CD14-positive monocyte (primary cell): Measurements from ENCODE around the gene IYD. TPM values are rescaled to one million over a fixed set of nuclear protein-coding genes. Genes with fewer than 3 reads are reported as not detected.

Source experiments
- DNase-seq, 3 donors: peaks; one replicate each; pipeline ENCODE4 v3.0.0-alpha.2; 2011 to 2022
- H2AFZ ChIP-seq: 2 replicates; pipeline ENCODE4 v1.6.0; 2012; ENCODE audit warnings: mild to moderate bottlenecking, low read depth, low read length, inconsistent platforms; ENCODE audit not compliant: insufficient read depth, poor library complexity, severe bottlenecking
- H3K27ac ChIP-seq, 2 donors: 1 replicate in 1 of 2; 2 replicates in 1 of 2; pipeline ENCODE4 v1.5.1; 2012 to 2013; ENCODE audit warnings: low read length in 2 of 2, control low read depth in 1 of 2, inconsistent platforms in 1 of 2, low read depth in 1 of 2, mild to moderate bottlenecking in 1 of 2
- H3K27me3 ChIP-seq, 2 donors: one replicate each; pipeline versions ENCODE4 v1.6.0 to v1.6.1; 2011 to 2013; ENCODE audit warnings: low read length in 2 of 2; ENCODE audit not compliant: control insufficient read depth in 2 of 2, insufficient read depth in 2 of 2
- H3K36me3 ChIP-seq, 2 donors: replicated peaks in 1 of 2; 1 replicate in 1 of 2; 2 replicates in 1 of 2; pipeline versions ENCODE4 v1.5.1 to v1.6.1; 2012 to 2013; ENCODE audit warnings: low read length in 2 of 2, control low read depth in 1 of 2, inconsistent platforms in 1 of 2, mild to moderate bottlenecking in 1 of 2; ENCODE audit not compliant: insufficient read depth in 2 of 2, control insufficient read depth in 1 of 2
- H3K4me1 ChIP-seq, 2 donors: 1 replicate in 1 of 2; 2 replicates in 1 of 2; pipeline versions ENCODE4 v1.5.1 to v1.6.1; 2012 to 2013; ENCODE audit warnings: low read length in 2 of 2, control low read depth in 1 of 2, inconsistent platforms in 1 of 2, mild to moderate bottlenecking in 1 of 2, moderate library complexity in 1 of 2; ENCODE audit not compliant: insufficient read depth in 2 of 2, control insufficient read depth in 1 of 2
- H3K4me2 ChIP-seq: replicated peaks from 2 replicates; pipeline ENCODE3; 2012; ENCODE audit warnings: low read length, moderate library complexity, mild to moderate bottlenecking; ENCODE audit not compliant: poor library complexity, severe bottlenecking; ENCODE audit errors: extremely low read depth
- H3K4me3 ChIP-seq, 3 experiments: fragments of 200-600 bp in 1 of 3; sonication (generic) in 1 of 3; replicated peaks in 1 of 3; 1 replicate in 2 of 3; 2 replicates in 1 of 3; pipeline ENCODE4 v1.5.1; 2011 to 2013; ENCODE audit warnings: low read length in 3 of 3, mild to moderate bottlenecking in 3 of 3, control low read depth in 2 of 3, low read depth in 2 of 3, inconsistent platforms in 1 of 3, moderate library complexity in 1 of 3
- H3K79me2 ChIP-seq: 2 replicates; pipeline ENCODE4 v1.6.0; 2012; ENCODE audit warnings: mild to moderate bottlenecking, control low read depth, inconsistent platforms, low read length, moderate library complexity; ENCODE audit not compliant: insufficient read depth
- H3K9ac ChIP-seq: 2 replicates; pipeline ENCODE4 v1.6.0; 2017; ENCODE audit warnings: low read length, mild to moderate bottlenecking; ENCODE audit not compliant: insufficient read depth, poor library complexity, severe bottlenecking
- H3K9me3 ChIP-seq, 2 donors: replicated peaks in 1 of 2; 1 replicate in 1 of 2; 2 replicates in 1 of 2; pipeline versions ENCODE4 v1.5.1 to v1.6.1; 2012 to 2013; ENCODE audit warnings: low read length in 2 of 2, control low read depth in 1 of 2; ENCODE audit not compliant: control insufficient read depth in 1 of 2, insufficient read depth in 1 of 2
- H4K20me1 ChIP-seq: 2 replicates; pipeline ENCODE4 v1.6.0; 2012; ENCODE audit warnings: mild to moderate bottlenecking, low read length, control low read depth, moderate library complexity; ENCODE audit not compliant: insufficient read depth
- H3K27ac Mint-ChIP-seq, 7 donors: one replicate each; pipeline ENCODE4 v1.8.0; 2020; ENCODE audit warnings: mild to moderate bottlenecking in 7 of 7, mixed read lengths in 7 of 7, moderate library complexity in 6 of 7, inconsistent platforms in 2 of 7
- H3K27me3 Mint-ChIP-seq, 3 donors: one replicate each; pipeline ENCODE4 v1.8.0; 2021 to 2022; ENCODE audit warnings: low read depth in 3 of 3, mild to moderate bottlenecking in 3 of 3, mixed read lengths in 3 of 3, moderate library complexity in 3 of 3, inconsistent platforms in 1 of 3
- H3K36me3 Mint-ChIP-seq, 2 donors: one replicate each; pipeline ENCODE4 v1.8.0; 2020; ENCODE audit warnings: mixed read lengths in 2 of 2, inconsistent platforms in 1 of 2, mild to moderate bottlenecking in 1 of 2
- H3K4me1 Mint-ChIP-seq: one replicate; pipeline ENCODE4 v1.8.0; 2020; ENCODE audit warnings: mild to moderate bottlenecking, mixed read lengths
- H3K4me3 Mint-ChIP-seq, 2 donors: one replicate each; pipeline ENCODE4 v1.8.0; 2020; ENCODE audit warnings: mild to moderate bottlenecking in 2 of 2, mixed read lengths in 2 of 2, moderate library complexity in 1 of 2
- H3K9me3 Mint-ChIP-seq, 7 donors: one replicate each; pipeline ENCODE4 v1.8.0; 2020 to 2022; ENCODE audit warnings: mixed read lengths in 7 of 7, mild to moderate bottlenecking in 6 of 7, moderate library complexity in 6 of 7, inconsistent platforms in 2 of 7
- WGBS: methylation state at CpG from one replicate; pipeline ENCODE4 v1.1.5; 2013; ENCODE audit warnings: missing lambda C conversion rate; ENCODE audit not compliant: insufficient coverage; 5-methylcytosine and 5-hydroxymethylcytosine counted together
- intact Hi-C, 2 donors: fragments of 100-400 bp; cut with micrococcal nuclease; formaldehyde crosslinking; loops; one replicate each; pipeline versions ENCODE4 v1.15.0 to v1.15.1; 2023
- polyA plus RNA-seq, 3 donors: library from polyadenylated mRNA; depleted of rRNA in 1 of 3; unstranded in 2 of 3; stranded (reverse) in 1 of 3; fragments of 300-500 nt in 2 of 3; fragments of >200 nt in 1 of 3; fragmentation: Illumina TruSeq in 2 of 3; gene quantifications; 1 replicate in 2 of 3; 2 replicates in 1 of 3; pipeline ENCODE4 v1.2.3, GENCODE V29; 2012 to 2021
- TF ChIP-seq, protein P1 (sequence below): fragments of 200-600 bp; IDR thresholded peaks from one replicate; pipeline ENCODE4 v1.8.0; 2022; ENCODE audit warnings: antibody characterized with exemption, mild to moderate bottlenecking

IYD gene
- polyA plus RNA-seq, 3 donors = not detected

DNA sequence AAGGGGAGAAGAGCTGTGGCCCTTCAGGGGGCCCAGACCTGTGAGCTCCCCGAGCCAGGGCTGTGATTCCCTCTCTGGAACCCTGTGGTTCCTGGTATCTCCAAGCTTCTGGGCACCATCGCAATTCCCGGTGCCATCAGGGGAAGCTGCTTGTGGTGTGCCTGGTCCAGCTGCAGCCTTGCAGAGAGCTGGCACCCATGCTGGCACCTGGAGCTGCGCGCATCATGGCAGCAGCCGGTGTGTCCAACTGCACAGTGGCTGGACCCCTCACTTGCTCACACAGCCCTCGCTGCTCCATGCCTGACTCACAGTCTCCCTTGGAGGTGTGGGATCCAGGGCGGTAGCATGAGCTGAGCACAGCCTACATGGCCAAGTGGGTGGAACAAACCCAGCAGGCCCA, 56.7 kb downstream of the IYD start:
- Mint-ChIP-seq H3K4me1 (no peaks in the 10 kb centered on the region), H3K36me3 (no peaks in the 10 kb centered on the region), H3K27me3 (peaks cover 0 to 5% (median 3%) of the 10 kb centered on the region in 3 donors), H3K27ac (no peak overlapping the region), H3K4me3 (no peak overlapping the region), H3K9me3 (peaks cover 1 to 21% (median 12%) of the 10 kb centered on the region in 7 donors)
- no peak overlapping the region for H3K4me2 ChIP-seq
- H3K36me3 ChIP-seq = no peaks in the 10 kb centered on the region
- H3K79me2 ChIP-seq = no peaks in the 10 kb centered on the region
- intact Hi-C loops = no loop called here
- H3K4me1 ChIP-seq = no peaks in the 10 kb centered on the region
- H3K9me3 ChIP-seq = peaks cover under 1 to 18% of the 10 kb centered on the region in 2 donors
- TF ChIP-seq, protein P1, sequence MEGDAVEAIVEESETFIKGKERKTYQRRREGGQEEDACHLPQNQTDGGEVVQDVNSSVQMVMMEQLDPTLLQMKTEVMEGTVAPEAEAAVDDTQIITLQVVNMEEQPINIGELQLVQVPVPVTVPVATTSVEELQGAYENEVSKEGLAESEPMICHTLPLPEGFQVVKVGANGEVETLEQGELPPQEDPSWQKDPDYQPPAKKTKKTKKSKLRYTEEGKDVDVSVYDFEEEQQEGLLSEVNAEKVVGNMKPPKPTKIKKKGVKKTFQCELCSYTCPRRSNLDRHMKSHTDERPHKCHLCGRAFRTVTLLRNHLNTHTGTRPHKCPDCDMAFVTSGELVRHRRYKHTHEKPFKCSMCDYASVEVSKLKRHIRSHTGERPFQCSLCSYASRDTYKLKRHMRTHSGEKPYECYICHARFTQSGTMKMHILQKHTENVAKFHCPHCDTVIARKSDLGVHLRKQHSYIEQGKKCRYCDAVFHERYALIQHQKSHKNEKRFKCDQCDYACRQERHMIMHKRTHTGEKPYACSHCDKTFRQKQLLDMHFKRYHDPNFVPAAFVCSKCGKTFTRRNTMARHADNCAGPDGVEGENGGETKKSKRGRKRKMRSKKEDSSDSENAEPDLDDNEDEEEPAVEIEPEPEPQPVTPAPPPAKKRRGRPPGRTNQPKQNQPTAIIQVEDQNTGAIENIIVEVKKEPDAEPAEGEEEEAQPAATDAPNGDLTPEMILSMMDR = no peak
- no peaks in the 10 kb centered on the region for H3K27me3 ChIP-seq
- H3K27ac ChIP-seq = no peak overlapping the region
- WGBS = 93% methylated on average over 8 of the region's 8 CpGs
- no peak overlapping the region for H3K4me3 ChIP-seq
- H4K20me1 ChIP-seq = no peaks in the 10 kb centered on the region
- no peak overlapping the region for H3K9ac ChIP-seq
- DNase-seq = no peak
- H2AFZ ChIP-seq = no peak overlapping the region

DNA sequence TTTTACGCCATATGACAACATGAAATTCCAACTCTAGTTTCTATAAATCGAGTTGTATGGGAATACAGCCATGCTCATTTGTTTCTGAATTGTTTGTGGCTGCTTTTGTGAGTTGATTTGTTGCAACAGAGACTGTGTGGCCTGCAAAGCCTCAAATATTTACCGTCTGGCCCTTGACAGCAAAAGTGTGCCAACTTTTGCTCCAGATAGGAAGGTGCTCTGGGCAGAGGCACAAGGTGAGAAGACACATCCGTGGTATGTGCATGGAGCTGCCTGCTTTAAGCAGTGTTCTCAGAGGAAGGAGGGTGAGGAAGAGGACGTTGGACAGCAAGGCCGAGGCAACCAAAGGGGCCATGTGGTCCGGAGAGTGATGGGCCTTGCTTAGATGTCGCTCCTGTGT, 57.4 kb downstream of the IYD start:
- Mint-ChIP-seq H3K27ac (no peak overlapping the region), H3K36me3 (no peaks in the 10 kb centered on the region), H3K27me3 (peaks cover 0 to 5% (median 3%) of the 10 kb centered on the region in 3 donors), H3K9me3 (peaks cover 1 to 18% (median 10%) of the 10 kb centered on the region in 7 donors), H3K4me1 (no peaks in the 10 kb centered on the region), H3K4me3 (no peak overlapping the region)
- Histone ChIP-seq H4K20me1 (no peaks in the 10 kb centered on the region), H3K4me2 (no peak overlapping the region), H3K36me3 (no peaks in the 10 kb centered on the region), H3K9me3 (peaks cover 0 to 18% of the 10 kb centered on the region in 2 donors), H3K27ac (no peak overlapping the region), H3K79me2 (no peaks in the 10 kb centered on the region), H3K4me1 (no peaks in the 10 kb centered on the region), H3K27me3 (no peaks in the 10 kb centered on the region), H2AFZ (no peak overlapping the region), H3K4me3 (no peak overlapping the region), H3K9ac (no peak overlapping the region)
- TF ChIP-seq, protein P1 = no peak
- intact Hi-C loops = no loop called here
- no peak for DNase-seq
- WGBS = 86% methylated on average over 6 of the region's 8 CpGs
